Fibroblast of skin of scalp (primary cell): ENCODE results near the gene KMT2C. TPM values are rescaled to one million over a fixed set of nuclear protein-coding genes. Genes with fewer than 3 reads are reported as not detected.
A peak's percentile ranks its signal among the peaks of the same experiment; 100 is the strongest.
"Not testable (repeated sequence)": the region's sequence is repeated elsewhere in the genome, so short reads cannot be mapped to it uniquely, and the experiment has no call there.

ENCODE experiments used
- DNase-seq: peaks from one replicate; pipeline ENCODE4 v3.0.0-alpha.2; 2013
- polyA plus RNA-seq, 2 experiments: library from polyadenylated mRNA; unstranded; fragments of 120-200 nt; gene quantifications; one replicate each; pipeline ENCODE4 v1.2.1, GENCODE V29; 2013; ENCODE audit not compliant: insufficient read length in 2 of 2

KMT2C gene
- polyA plus RNA-seq (2013, experiment 1 of 2; ENCODE audit: insufficient read length) = 10.8 TPM
- 15.3 TPM for polyA plus RNA-seq (2013, experiment 2 of 2; ENCODE audit: insufficient read length)

- DNase-seq = peak; percentile 60
Observed at GRCh38 chr7:152435384-152436110, at the start of gene KMT2C. Gene KMT2C, minus strand, starts transcription at chr7:152436003. Its CDS starts 217 bp downstream, at chr7:152435786.

GRCh38 chr7:152481082-152481481 is 45.3 kb upstream of the KMT2C start:
- DNase-seq = no peak

DNA sequence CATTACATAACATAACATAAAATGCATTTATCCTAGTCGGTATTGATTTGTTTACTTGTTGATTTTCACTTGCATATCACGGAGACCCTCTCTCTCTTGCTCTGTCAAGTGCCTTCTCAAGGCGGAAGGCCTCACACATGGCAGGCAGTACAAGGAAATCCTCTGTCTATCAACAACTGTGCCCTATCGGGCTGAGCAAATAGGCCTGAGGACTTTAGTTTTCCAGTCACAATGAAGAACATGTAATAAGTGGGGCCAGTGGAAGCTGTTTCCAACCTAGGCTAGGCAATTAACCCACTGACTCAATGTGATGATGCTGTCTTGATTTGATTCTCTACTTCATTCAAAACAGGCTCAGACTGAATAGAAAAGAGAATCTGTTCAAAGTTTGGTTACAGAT is 44.9 kb upstream of the KMT2C start:
- DNase-seq = no peak

GRCh38 chr7:152479595-152479994 is 43.8 kb upstream of the KMT2C start:
- DNase-seq = no peak

GRCh38 chr7:152478140-152478539 is 42.3 kb upstream of the KMT2C start:
- no peak for DNase-seq

DNA sequence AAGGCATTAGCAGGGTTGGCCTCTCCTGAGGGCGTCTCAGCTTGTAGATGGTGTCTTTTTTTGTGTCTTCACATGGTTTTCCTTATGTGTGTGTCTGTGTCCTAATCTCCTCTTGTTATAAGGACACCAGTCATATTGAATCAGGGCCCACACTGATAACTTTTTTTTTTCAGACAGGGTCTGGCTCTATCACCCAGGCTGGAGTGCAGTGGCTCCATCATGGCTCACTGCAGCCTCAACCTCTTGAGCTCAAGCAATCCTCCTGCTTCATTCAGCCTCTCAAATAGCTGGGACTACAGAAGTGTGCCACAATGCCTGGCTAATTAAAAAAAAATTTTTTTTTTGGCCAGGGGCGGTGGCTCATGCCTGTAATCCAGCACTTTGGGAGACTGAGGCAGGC is 41.3 kb upstream of the KMT2C start:
- no peak for DNase-seq

GRCh38 chr7:152476551-152476950 is 40.7 kb upstream of the KMT2C start:
- no peak for DNase-seq

- DNase-seq = not testable (repeated sequence)
Observed at GRCh38 chr7:152471023-152471620, 35.3 kb upstream of the KMT2C start.

- peak; percentile 4 for DNase-seq
Observed at GRCh38 chr7:152470251-152471022, 34.6 kb upstream of the KMT2C start.

DNA sequence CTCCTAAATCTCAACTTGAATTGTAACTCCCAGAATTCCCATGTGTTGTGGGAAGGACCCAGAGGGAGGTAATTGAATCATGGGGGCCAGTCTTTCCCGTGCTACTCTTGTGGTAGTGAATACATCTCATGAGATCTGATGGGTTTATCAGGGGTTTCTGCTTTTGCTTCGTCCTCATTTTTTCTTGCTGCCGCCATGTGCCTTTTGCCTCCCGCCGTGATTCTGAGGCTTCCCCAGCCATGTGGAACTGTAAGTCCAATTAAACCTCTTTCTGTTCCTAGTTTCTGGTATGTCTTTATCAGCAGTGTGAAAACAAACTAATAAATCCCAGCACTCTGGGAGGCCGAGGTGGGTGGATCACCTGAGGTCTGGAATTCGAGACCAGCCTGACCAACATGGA is 33.8 kb upstream of the KMT2C start:
- not testable (repeated sequence) for DNase-seq

- no peak for DNase-seq
Observed at GRCh38 chr7:152467225-152467624, 31.4 kb upstream of the KMT2C start.

- no peak for DNase-seq
Observed at GRCh38 chr7:152465119-152465387, 29.2 kb upstream of the KMT2C start.

GRCh38 chr7:152464312-152465118 is 28.7 kb upstream of the KMT2C start:
- DNase-seq = peak; percentile 78

DNA sequence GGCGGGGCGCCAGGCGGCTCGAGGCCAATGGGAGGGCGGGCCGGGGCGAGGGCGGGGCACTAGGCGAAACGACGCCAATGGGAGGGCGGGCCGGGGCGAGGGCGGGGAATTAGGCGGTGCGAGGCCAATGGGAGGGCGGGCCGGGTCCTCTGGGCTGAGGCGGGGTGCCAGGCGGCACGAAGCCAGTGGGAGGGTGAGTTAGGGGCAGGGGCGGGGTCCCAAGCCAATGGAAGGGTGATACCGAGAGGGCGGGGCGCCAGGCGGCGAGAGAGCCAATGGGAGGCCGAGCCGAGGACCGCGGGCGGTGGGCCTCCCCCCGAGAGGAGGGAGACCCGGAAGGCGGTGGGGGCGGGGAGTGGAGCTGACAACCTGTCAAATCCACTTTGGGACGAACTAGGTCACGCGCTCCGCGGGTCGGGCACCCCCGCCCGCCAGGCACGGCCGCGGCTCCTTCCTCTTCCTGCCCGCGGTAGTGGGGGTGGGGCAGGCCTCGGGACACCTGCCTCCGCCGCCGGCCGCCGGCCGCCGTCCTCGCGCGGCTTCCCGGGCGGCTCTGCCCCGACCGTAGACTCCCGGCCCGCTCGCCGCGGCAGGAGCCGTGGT is 28.0 kb upstream of the KMT2C start:
- peak; percentile 99 for DNase-seq

DNA sequence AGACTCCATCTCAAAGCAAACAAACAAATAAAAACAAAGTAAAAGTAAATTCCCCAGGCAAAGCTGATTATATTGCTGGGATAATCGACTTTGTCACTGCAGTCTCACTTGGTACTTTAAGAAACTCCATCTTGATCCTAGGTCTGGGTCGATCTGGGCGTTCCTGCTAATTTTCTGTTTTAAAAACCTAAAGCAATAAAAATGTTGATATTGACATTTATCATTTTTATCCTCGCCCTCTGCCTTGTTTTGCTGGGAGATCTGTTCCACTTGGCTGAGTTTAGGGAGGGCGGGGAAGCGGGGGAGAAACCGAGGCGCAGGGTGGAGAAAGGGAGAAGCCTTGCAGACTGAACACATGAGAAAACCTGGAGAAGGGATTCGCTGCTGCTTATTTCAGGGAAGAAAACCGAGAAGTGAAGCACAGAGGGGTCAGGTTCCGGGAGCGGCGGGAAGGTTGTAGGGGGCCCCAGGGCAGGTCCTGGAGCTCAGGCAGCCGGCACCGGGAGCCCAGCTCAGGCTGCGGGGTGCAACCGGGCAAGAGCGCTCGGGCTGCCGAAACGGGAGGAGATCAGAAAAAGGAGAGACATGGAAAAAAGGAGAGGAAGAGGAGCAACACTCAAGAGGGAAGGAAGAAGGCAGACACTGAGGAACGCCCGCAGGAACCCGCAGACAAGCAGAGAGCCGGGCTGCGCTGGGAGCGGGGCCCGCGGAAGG is 27.3 kb upstream of the KMT2C start:
- DNase-seq = peak; percentile 39

GRCh38 chr7:152459724-152460251 is 24.0 kb upstream of the KMT2C start:
- DNase-seq = no peak

- DNase-seq = no peak
Observed at GRCh38 chr7:152451356-152451755, 15.6 kb upstream of the KMT2C start.

GRCh38 chr7:152445386-152446008 is 9.7 kb upstream of the KMT2C start:
- not testable (repeated sequence) for DNase-seq

GRCh38 chr7:152443586-152443985 is 7.8 kb upstream of the KMT2C start:
- DNase-seq = no peak

GRCh38 chr7:152442330-152442835 is 6.6 kb upstream of the KMT2C start:
- no peak for DNase-seq

DNA sequence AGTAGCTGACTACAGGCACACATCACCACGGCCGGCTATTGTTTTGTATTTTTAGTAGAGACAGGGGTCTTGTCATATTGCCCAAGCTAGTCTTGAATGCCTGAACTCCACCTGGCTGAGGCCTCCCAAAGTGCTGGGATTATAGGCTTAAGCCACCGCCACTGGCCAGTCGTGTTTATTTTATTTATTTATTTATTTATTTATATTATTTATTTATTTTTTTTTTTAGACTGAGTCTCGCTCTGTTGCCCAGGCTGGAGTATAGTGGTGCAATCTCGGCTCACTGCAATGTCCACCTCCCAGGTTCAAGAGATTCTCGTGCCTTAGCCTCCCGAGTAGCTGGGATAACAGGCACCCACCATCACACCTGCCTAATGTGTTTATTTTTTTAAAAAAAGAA is 6.0 kb upstream of the KMT2C start:
- DNase-seq = not testable (repeated sequence)
